ENCODE results near the gene MTRR.

- TF ChIP-seq CTCF (IDR thresholded peaks at IDR 0.05; ENCODE audit: low read depth, low read length): no peak
- no peak for TF ChIP-seq EZH2phosphoT487 (IDR thresholded peaks at IDR 0.05; ENCODE audit: low read depth)
Measured at GRCh38 chr5:7868773-7869473, at the start of gene MTRR, which contains the start of gene FASTKD3.

Measured in OCI-LY3 (cell line).